Activated CD8-positive, alpha-beta memory T cell treated with anti-CD3 and anti-CD28 coated beads for 4 hours (primary cell): ENCODE data around the gene CDCA8.
"Not testable (repeated sequence)": the region's sequence is repeated elsewhere in the genome, so short reads cannot be mapped to it uniquely, and the experiment has no call there.

Experiments used
- DNase-seq, 2 donors: peaks; one replicate each; pipeline ENCODE4 v3.0.0-alpha.2; 2020; ENCODE audit warnings: low read depth in 2 of 2

Gene CDCA8

GRCh38 chr1:37738619-37739018 lies 46.3 kb downstream of the CDCA8 start:
- DNase-seq, result not testable (repeated sequence)

- DNase-seq, result no peak
These were observed 46.9 kb downstream of the CDCA8 start for GRCh38 chr1:37739222-37739621.

GRCh38 chr1:37741130-37741529 lies 48.8 kb downstream of the CDCA8 start:
- no peak for DNase-seq

- no peak for DNase-seq
These were observed 49.3 kb downstream of the CDCA8 start for GRCh38 chr1:37741662-37742061.

- no peak for DNase-seq
These were observed 54.5 kb downstream of the CDCA8 start for GRCh38 chr1:37746806-37747205.

- no peak for DNase-seq
These were observed 56.2 kb downstream of the CDCA8 start for GRCh38 chr1:37748565-37748964.

GRCh38 chr1:37752213-37752582 lies 59.9 kb downstream of the CDCA8 start:
- DNase-seq, result no peak

- DNase-seq, result no peak
These were observed 60.5 kb downstream of the CDCA8 start for GRCh38 chr1:37752583-37753471.

GRCh38 chr1:37753473-37754321 lies 61.4 kb downstream of the CDCA8 start:
- DNase-seq, result no peak

- DNase-seq, result no peak
These were observed 63.0 kb downstream of the CDCA8 start for GRCh38 chr1:37755290-37755689.

GRCh38 chr1:37755951-37756560 lies 63.7 kb downstream of the CDCA8 start:
- no peak for DNase-seq
